Trophoblast cell (in vitro differentiated cells and primary cell): ENCODE results near the gene SPSB2.

Source experiments
- DNase-seq, 2 donors: peaks; one replicate each; pipeline ENCODE4 v3.0.0-alpha.2; 2016
- H2AFZ ChIP-seq: 2 replicates; pipeline ENCODE4 v1.6.1; 2013; ENCODE audit warnings: low read length, moderate library complexity, mild to moderate bottlenecking; ENCODE audit not compliant: insufficient read depth, poor library complexity
- H2AK5ac ChIP-seq: 2 replicates; pipeline ENCODE4 v1.6.1; 2013; ENCODE audit warnings: mild to moderate bottlenecking, low read length
- H2BK120ac ChIP-seq: 2 replicates; pipeline ENCODE4 v1.6.1; 2013; ENCODE audit warnings: low read length, mild to moderate bottlenecking, moderate library complexity; ENCODE audit not compliant: insufficient read depth, poor library complexity
- H2BK12ac ChIP-seq: 2 replicates; pipeline ENCODE4 v1.6.1; 2013; ENCODE audit warnings: mild to moderate bottlenecking, low read length, moderate library complexity
- H2BK5ac ChIP-seq: 2 replicates; pipeline ENCODE4 v1.6.1; 2013; ENCODE audit warnings: low read length, low read depth, moderate library complexity, mild to moderate bottlenecking; ENCODE audit not compliant: poor library complexity
- H3K14ac ChIP-seq: 2 replicates; pipeline ENCODE4 v1.6.1; 2013; ENCODE audit warnings: mild to moderate bottlenecking, low read length
- H3K18ac ChIP-seq: 2 replicates; pipeline ENCODE4 v1.6.1; 2013; ENCODE audit warnings: mild to moderate bottlenecking, low read length
- H3K23ac ChIP-seq: 2 replicates; pipeline ENCODE4 v1.6.1; 2013; ENCODE audit warnings: low read length
- H3K27ac ChIP-seq: 2 replicates; pipeline ENCODE4 v1.5.1; 2013; ENCODE audit warnings: low read depth, mild to moderate bottlenecking, inconsistent platforms, low read length, moderate library complexity
- H3K27me3 ChIP-seq: 2 replicates; pipeline ENCODE4 v1.6.1; 2013; ENCODE audit warnings: inconsistent platforms, mild to moderate bottlenecking, low read length, moderate library complexity; ENCODE audit not compliant: insufficient read depth
- H3K36me3 ChIP-seq, 2 experiments: 1 replicate in 1 of 2; 2 replicates in 1 of 2; pipeline ENCODE4 v1.6.1; 2013; ENCODE audit warnings: low read length in 2 of 2, mild to moderate bottlenecking in 2 of 2, moderate library complexity in 1 of 2; ENCODE audit not compliant: insufficient read depth in 2 of 2, control insufficient read depth in 1 of 2
- H3K4ac ChIP-seq: 2 replicates; pipeline ENCODE4 v1.6.1; 2013; ENCODE audit warnings: low read depth, mild to moderate bottlenecking, low read length, moderate library complexity
- H3K4me1 ChIP-seq, 2 experiments: 1 replicate in 1 of 2; 2 replicates in 1 of 2; pipeline ENCODE4 v1.6.1; 2013; ENCODE audit warnings: low read length in 2 of 2, mild to moderate bottlenecking in 2 of 2, moderate library complexity in 1 of 2; ENCODE audit not compliant: insufficient read depth in 2 of 2, control insufficient read depth in 1 of 2
- H3K4me2 ChIP-seq: 2 replicates; pipeline ENCODE4 v1.6.1; 2013; ENCODE audit warnings: inconsistent platforms, mild to moderate bottlenecking, low read length, moderate library complexity
- H3K4me3 ChIP-seq: 2 replicates; pipeline ENCODE4 v1.5.1; 2013; ENCODE audit warnings: mild to moderate bottlenecking, low read depth, low read length, inconsistent platforms
- H3K79me1 ChIP-seq: one replicate; pipeline ENCODE4 v1.6.1; 2013; ENCODE audit warnings: low read length
- H3K79me2 ChIP-seq: 2 replicates; pipeline ENCODE4 v1.6.1; 2013; ENCODE audit warnings: low read length, mild to moderate bottlenecking; ENCODE audit not compliant: control insufficient read depth, insufficient read depth, poor library complexity
- H3K9ac ChIP-seq: 2 replicates; pipeline ENCODE4 v1.6.1; 2013; ENCODE audit warnings: mild to moderate bottlenecking, low read length
- H3K9me3 ChIP-seq: 2 replicates; pipeline ENCODE4 v1.6.1; 2013; ENCODE audit warnings: low read depth, mild to moderate bottlenecking, control low read depth, inconsistent platforms, low read length; ENCODE audit not compliant: insufficient read depth
- H4K12ac ChIP-seq: 2 replicates; pipeline ENCODE4 v1.6.1; 2013; ENCODE audit warnings: low read depth, mild to moderate bottlenecking, low read length, moderate library complexity
- H4K8ac ChIP-seq: 2 replicates; pipeline ENCODE4 v1.6.1; 2013; ENCODE audit warnings: low read depth, mild to moderate bottlenecking, low read length, moderate library complexity
- H4K91ac ChIP-seq: one replicate; pipeline ENCODE4 v1.6.1; 2013; ENCODE audit warnings: low read depth, mild to moderate bottlenecking, low read length, moderate library complexity
- WGBS: extraction: QIAGEN DNeasy Blood & Tissue Kit; methylation state at CpG from one replicate; pipeline ENCODE4 v1.1.7; 2013; ENCODE audit warnings: missing lambda C conversion rate; ENCODE audit not compliant: insufficient read length, insufficient coverage; ENCODE audit errors: extremely low coverage; 5-methylcytosine and 5-hydroxymethylcytosine counted together

SPSB2 gene

DNA sequence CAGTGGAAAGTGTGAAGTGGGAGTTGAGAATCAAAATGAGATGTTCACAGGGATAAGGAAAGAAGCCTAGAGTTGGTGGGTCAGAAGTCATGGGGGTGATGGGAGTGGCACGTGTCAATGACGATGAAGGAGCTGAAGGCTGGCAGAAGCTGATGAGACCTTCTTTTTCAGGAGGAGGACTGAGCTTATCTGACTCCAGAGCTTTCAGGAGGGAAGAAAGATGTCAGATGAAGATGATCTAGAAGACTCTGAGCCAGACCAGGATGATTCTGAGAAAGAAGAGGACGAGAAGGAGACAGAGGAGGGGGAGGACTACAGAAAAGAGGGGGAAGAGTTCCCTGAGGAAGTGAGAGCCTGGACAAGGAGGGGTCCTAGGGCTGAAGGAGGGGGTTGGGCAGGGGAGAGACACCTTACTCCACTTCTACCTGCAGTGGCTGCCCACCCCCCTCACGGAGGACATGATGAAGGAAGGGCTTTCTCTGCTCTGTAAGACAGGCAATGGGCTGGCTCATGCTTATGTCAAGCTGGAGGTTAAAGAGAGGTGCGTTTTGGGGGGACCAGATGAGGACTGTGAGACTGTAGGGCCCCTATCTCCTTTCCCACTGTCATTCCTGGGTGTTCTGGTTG is 32.4 kb upstream of the SPSB2 start:
- Histone ChIP-seq H2BK5ac (no peak overlapping the region), H3K4me2 (peak overlapping the region; percentile 65), H3K14ac (no peak overlapping the region), H4K12ac (peak overlapping the region; percentile 78), H3K27me3 (no peaks in the 10 kb centered on the region), H3K79me1 (peaks cover 8% of the 10 kb centered on the region), H3K27ac (no peak overlapping the region), H3K4me1 (peaks cover 4 to 6% of the 10 kb centered on the region in 2 experiments), H3K79me2 (peaks cover 3% of the 10 kb centered on the region), H4K8ac (peak overlapping the region; percentile 94), H2AK5ac (no peak overlapping the region), H3K9ac (no peak overlapping the region), H2AFZ (no peak overlapping the region), H3K4ac (no peak overlapping the region), H3K36me3 (no peaks in the 10 kb centered on the region), H3K23ac (no peak overlapping the region), H3K18ac (no peak overlapping the region), H3K4me3 (no peak overlapping the region), H3K9me3 (no peaks in the 10 kb centered on the region), H4K91ac (no peak overlapping the region), H2BK12ac (no peak overlapping the region), H2BK120ac (no peak overlapping the region)
- WGBS = no CpG with 5 or more reads among the region's 5 CpGs
- no peak for DNase-seq

DNA sequence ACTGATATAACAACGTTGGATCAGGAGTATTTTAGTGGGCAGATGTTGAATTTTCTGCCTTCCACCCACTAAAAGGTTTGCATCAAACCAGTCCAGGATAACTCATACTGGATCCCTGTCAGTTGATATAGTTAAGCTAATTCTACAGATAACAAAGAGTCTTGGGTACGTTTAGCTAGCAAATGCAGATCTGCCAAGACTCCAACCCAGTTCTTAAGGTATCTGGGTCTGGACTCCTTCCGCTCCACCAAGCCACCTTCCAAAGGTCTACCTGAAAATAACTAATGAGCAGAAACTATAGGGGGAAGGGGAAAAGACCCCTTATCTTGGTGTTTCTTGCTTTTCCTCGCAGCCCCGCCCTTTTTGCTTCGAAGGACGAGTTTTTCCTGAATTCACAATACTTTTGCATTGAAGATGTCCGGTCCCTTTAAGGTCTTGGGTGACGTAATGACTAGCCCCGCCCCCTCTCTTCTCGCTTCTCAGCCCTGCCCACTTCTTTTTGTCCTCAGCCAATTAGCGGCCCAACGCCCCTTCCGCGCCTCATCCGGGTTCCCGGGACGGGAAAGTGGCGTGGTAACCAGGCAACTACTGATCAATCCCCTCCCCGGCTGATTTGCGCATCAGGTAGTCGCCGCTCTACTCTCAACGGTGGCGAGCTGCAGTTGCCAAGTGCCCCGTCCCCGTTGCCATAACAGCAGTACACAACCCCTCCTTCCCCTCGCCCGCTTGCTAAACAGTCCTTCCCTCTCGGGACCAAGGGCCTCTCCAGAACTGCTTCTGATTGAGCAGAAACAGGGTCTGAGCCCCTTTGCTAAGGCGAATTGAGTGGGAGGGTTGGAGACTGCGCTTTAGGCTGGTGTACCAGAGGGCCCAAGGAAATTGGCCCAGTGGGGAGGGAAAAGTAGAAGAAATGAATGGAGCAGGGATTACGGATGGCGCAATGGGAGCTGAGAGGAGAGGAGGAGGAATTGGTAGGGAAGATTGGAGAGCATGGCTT is 31.5 kb upstream of the SPSB2 start, which contains the start of gene LRRC23:
TSS of gene LRRC23 (plus strand) at position 543 of the 997 bp plus-strand sequence. CDS start 812 bp downstream, outside the sequence.
- Histone ChIP-seq H3K14ac (peak within 1 kb of the TSS; percentile 93), H3K9me3 (no peaks in the 10 kb centered on the region), H3K9ac (peak within 1 kb of the TSS; percentile 8), H3K36me3 (no peaks in the 10 kb centered on the region), H4K91ac (peak within 1 kb of the TSS; percentile 78), H3K27ac (no peak within 1 kb of the TSS), H3K4me3 (peak within 1 kb of the TSS; percentile 76), H2BK5ac (peak within 1 kb of the TSS; percentile 41), H4K12ac (peak within 1 kb of the TSS; percentile 87), H3K79me2 (peaks cover 3% of the 10 kb centered on the region), H3K4me2 (peak within 1 kb of the TSS; percentile 65), H2BK120ac (peak within 1 kb of the TSS; percentile 56), H3K79me1 (peaks cover 8% of the 10 kb centered on the region), H2AK5ac (peak within 1 kb of the TSS; percentile 48), H3K4me1 (peaks cover 4 to 6% of the 10 kb centered on the region in 2 experiments), H4K8ac (peak within 1 kb of the TSS; percentile 94), H3K4ac (peak within 1 kb of the TSS; percentile 60), H3K27me3 (no peaks in the 10 kb centered on the region), H3K23ac (no peak within 1 kb of the TSS), H2AFZ (peak within 1 kb of the TSS; percentile 86), H2BK12ac (no peak within 1 kb of the TSS), H3K18ac (peak within 1 kb of the TSS; percentile 67)
- DNase-seq = peak; percentile 91 to 96
- WGBS = no CpG with 5 or more reads among the region's 34 CpGs

DNA sequence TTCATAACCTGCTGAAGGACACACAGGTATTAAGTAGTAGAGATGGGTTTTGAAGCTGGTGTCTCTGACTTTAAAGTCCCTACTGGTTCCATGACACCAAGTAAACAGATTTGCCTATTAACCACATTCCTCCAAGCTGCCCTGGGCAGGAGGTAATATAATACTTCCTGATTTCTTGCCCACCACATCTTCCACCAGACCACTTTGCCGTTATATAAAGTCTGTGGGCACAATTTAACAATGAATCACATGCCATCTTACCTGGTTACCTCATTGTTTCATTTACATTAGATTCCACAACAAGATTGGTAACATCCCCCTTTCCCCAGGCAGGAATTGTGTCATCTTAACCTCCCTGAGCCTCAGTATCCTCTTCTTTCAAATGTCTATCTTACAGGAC is 30.6 kb upstream of the SPSB2 start:
- Histone ChIP-seq H2AK5ac (no peak overlapping the region), H3K79me1 (peaks cover 8% of the 10 kb centered on the region), H3K27ac (no peak overlapping the region), H3K4ac (no peak overlapping the region), H4K12ac (no peak overlapping the region), H3K9me3 (no peaks in the 10 kb centered on the region), H3K18ac (no peak overlapping the region), H3K4me1 (peaks cover 4 to 6% of the 10 kb centered on the region in 2 experiments), H3K4me3 (no peak overlapping the region), H3K23ac (no peak overlapping the region), H2BK12ac (no peak overlapping the region), H3K4me2 (no peak overlapping the region), H2AFZ (no peak overlapping the region), H3K14ac (no peak overlapping the region), H3K27me3 (no peaks in the 10 kb centered on the region), H3K9ac (no peak overlapping the region), H3K36me3 (no peaks in the 10 kb centered on the region), H2BK5ac (no peak overlapping the region), H2BK120ac (no peak overlapping the region), H4K91ac (no peak overlapping the region), H3K79me2 (peaks cover 3% of the 10 kb centered on the region), H4K8ac (no peak overlapping the region)
- WGBS = no CpG with 5 or more reads among the region's 1 CpG
- DNase-seq = no peak

DNA sequence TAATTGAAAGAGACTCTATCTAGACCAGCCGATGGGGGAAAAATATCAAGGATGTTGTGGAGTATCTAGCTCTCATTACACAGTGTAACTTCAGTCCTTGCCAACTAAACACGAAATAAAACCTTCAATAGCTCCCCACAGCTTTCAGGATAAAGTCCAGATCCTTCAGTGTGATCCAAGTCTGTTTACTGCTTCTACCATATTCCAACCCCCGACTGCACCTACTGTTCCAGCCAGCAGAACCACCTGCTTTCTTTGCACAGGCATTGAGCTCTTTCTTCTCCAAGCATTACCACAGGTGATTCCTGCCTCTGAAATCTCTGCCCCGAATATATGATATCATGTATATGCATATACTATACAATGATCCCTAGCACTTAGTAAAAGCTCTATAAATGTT is 29.3 kb upstream of the SPSB2 start:
- no peak overlapping the region for H3K18ac ChIP-seq
- no peak overlapping the region for H3K23ac ChIP-seq
- no peak overlapping the region for H2AFZ ChIP-seq
- H3K4ac ChIP-seq = no peak overlapping the region
- H4K8ac ChIP-seq = no peak overlapping the region
- no peak overlapping the region for H3K4me3 ChIP-seq
- H4K12ac ChIP-seq = no peak overlapping the region
- H3K36me3 ChIP-seq = no peaks in the 10 kb centered on the region
- no CpG with 5 or more reads among the region's 4 CpGs for WGBS
- H4K91ac ChIP-seq = no peak overlapping the region
- H3K27me3 ChIP-seq = no peaks in the 10 kb centered on the region
- no peak overlapping the region for H2BK5ac ChIP-seq
- H3K79me2 ChIP-seq = peaks cover 3% of the 10 kb centered on the region
- peaks cover 4 to 6% of the 10 kb centered on the region in 2 experiments for H3K4me1 ChIP-seq
- H2AK5ac ChIP-seq = no peak overlapping the region
- no peaks in the 10 kb centered on the region for H3K9me3 ChIP-seq
- H3K4me2 ChIP-seq = no peak overlapping the region
- peaks cover 8% of the 10 kb centered on the region for H3K79me1 ChIP-seq
- no peak overlapping the region for H3K14ac ChIP-seq
- no peak overlapping the region for H2BK12ac ChIP-seq
- H2BK120ac ChIP-seq = no peak overlapping the region
- H3K27ac ChIP-seq = no peak overlapping the region
- no peak overlapping the region for H3K9ac ChIP-seq
- no peak for DNase-seq
